ENCODE data around the gene NAV2.

NAV2 gene

GRCh38 chr11:19689281-19690000, 23.2 kb upstream of the NAV2 start:
- no peak for DNase-seq (ENCODE audit: extremely low read depth, low read depth)
- no peak for TF ChIP-seq CTCF (IDR thresholded peaks at IDR 0.05; ENCODE audit: low read depth, low read length)

- DNase-seq (ENCODE audit: extremely low read depth, low read depth): no peak
- TF ChIP-seq CTCF (IDR thresholded peaks at IDR 0.05; ENCODE audit: low read depth, low read length): no peak
These were observed 21.8 kb upstream of the NAV2 start for GRCh38 chr11:19690885-19691284.

GRCh38 chr11:19691815-19692500, 20.7 kb upstream of the NAV2 start:
- no peak for DNase-seq (ENCODE audit: extremely low read depth, low read depth)
- TF ChIP-seq CTCF (IDR thresholded peaks at IDR 0.05; ENCODE audit: low read depth, low read length): no peak

- TF ChIP-seq CTCF (IDR thresholded peaks at IDR 0.05; ENCODE audit: low read depth, low read length): no peak
- no peak for DNase-seq (ENCODE audit: extremely low read depth, low read depth)
These were observed 19.5 kb upstream of the NAV2 start for GRCh38 chr11:19693146-19693545.

GRCh38 chr11:19694796-19695345, 17.8 kb upstream of the NAV2 start:
- no peak for TF ChIP-seq CTCF (IDR thresholded peaks at IDR 0.05; ENCODE audit: low read depth, low read length)

GRCh38 chr11:19696073-19696472, 16.6 kb upstream of the NAV2 start:
- TF ChIP-seq CTCF (IDR thresholded peaks at IDR 0.05; ENCODE audit: low read depth, low read length): no peak
- DNase-seq (ENCODE audit: extremely low read depth, low read depth): no peak

More at GRCh38 chr11:19694796-19695345, 17.8 kb upstream of the NAV2 start:
- no peak for DNase-seq (ENCODE audit: extremely low read depth, low read depth)

- no peak for DNase-seq (ENCODE audit: extremely low read depth, low read depth)
- no peak for TF ChIP-seq CTCF (IDR thresholded peaks at IDR 0.05; ENCODE audit: low read depth, low read length)
These were observed 15.7 kb upstream of the NAV2 start for GRCh38 chr11:19696904-19697303.

Measured in AG09319 (cell line).